Esophagus squamous epithelium (tissue), 5 donors: Measurements from ENCODE around the gene ALDH4A1. TPM values are rescaled to one million over a fixed set of nuclear protein-coding genes. Genes with fewer than 3 reads are reported as not detected.
"Not testable (repeated sequence)": the region's sequence is repeated elsewhere in the genome, so short reads cannot be mapped to it uniquely, and the experiment has no call there.

Experiments used
- DNase-seq: peaks from one replicate; lab custom pipeline; 2025; lab: John Stamatoyannopoulos, UW
- H3K27ac ChIP-seq, 4 donors: fragments of 200-600 bp; sonication (generic); one replicate each; pipeline ENCODE4 v1.5.1; 2016 to 2019; ENCODE audit warnings: mild to moderate bottlenecking in 1 of 4
- H3K27me3 ChIP-seq, 4 donors: fragments of 200-600 bp; sonication (generic); 1 replicate in 3 of 4; 2 replicates in 1 of 4; pipeline versions ENCODE4 v1.5.1 to v1.6.0; 2017 to 2021; ENCODE audit warnings: antibody characterized with exemption in 1 of 4
- H3K36me3 ChIP-seq, 3 donors: fragments of 200-600 bp; sonication (generic); one replicate each; pipeline ENCODE4 v1.5.1; 2016 to 2019
- H3K4me1 ChIP-seq, 3 donors: fragments of 200-600 bp; sonication (generic); one replicate each; pipeline ENCODE4 v1.5.1; 2017 to 2019
- H3K4me3 ChIP-seq, 4 donors: fragments of 200-600 bp; sonication (generic); 1 replicate in 3 of 4; 2 replicates in 1 of 4; pipeline ENCODE4 v1.5.1; 2016 to 2019; ENCODE audit warnings: mild to moderate bottlenecking in 2 of 4, moderate library complexity in 1 of 4
- H3K9me3 ChIP-seq, 3 donors: fragments of 200-600 bp; sonication (generic); one replicate each; pipeline ENCODE4 v1.5.1; 2016 to 2019
- CTCF ChIP-seq, 6 experiments: fragments of 450-650 bp in 4 of 6; fragments of 200-600 bp in 2 of 6; sonication (generic) in 2 of 6; IDR thresholded peaks; one replicate each; pipeline ENCODE4 v1.5.1; 2016 to 2019; ENCODE audit warnings: antibody characterized with exemption in 6 of 6, mild to moderate bottlenecking in 4 of 6, moderate library complexity in 4 of 6
- POLR2A ChIP-seq, 4 donors: fragments of 450-650 bp; IDR thresholded peaks; one replicate each; pipeline ENCODE4 v1.6.1; 2017; ENCODE audit warnings: antibody characterized with exemption in 4 of 4, mild to moderate bottlenecking in 4 of 4, moderate library complexity in 3 of 4
- WGBS, 2 donors: methylation state at CpG; one replicate each; pipeline ENCODE4 v1.1.5; 2018; 5-methylcytosine and 5-hydroxymethylcytosine counted together
- intact Hi-C: fragments of 100-400 bp; cut with DNase I; formaldehyde crosslinking; loops from one replicate; pipeline ENCODE4 v1.15.0; 2022
- total RNA-seq, 4 donors: library from RNA; depleted of rRNA; stranded (reverse); fragments of >200 nt; gene quantifications; one replicate each; pipeline ENCODE4 v1.1.0, GENCODE V29; 2016
- donor health status: DM: yes; HTN: yes; CAD: no.

ALDH4A1 gene
- total RNA-seq, 4 donors from 2014 or later: 36.7 to 59.1 (median 50.3) TPM

- no peak overlapping the region for H3K27ac ChIP-seq
- intact Hi-C loops: no loop called here
- 92 to 94% methylated on average over 11 to 13 of the region's 17 CpGs for WGBS, 2 donors
These were observed 62.2 kb downstream of the ALDH4A1 start for GRCh38 chr1:18840145-18840544.

GRCh38 chr1:18836654-18837053, 65.7 kb downstream of the ALDH4A1 start:
- peaks cover 0 to 9% (median 0%) of the 10 kb centered on the region in 3 donors for H3K9me3 ChIP-seq
- no peak for DNase-seq
- H3K36me3 ChIP-seq: no peaks in the 10 kb centered on the region
- H3K27ac ChIP-seq: no peak overlapping the region
- intact Hi-C loops: no loop called here
- 62 to 66% methylated on average over 4 to 5 of the region's 5 CpGs for WGBS, 2 donors
- no peaks in the 10 kb centered on the region for H3K4me1 ChIP-seq
- H3K4me3 ChIP-seq: no peak overlapping the region
- H3K27me3 ChIP-seq: peaks cover 0 to 82% (median 0%) of the 10 kb centered on the region in 4 donors
- TF ChIP-seq POLR2A (IDR thresholded peaks at IDR 0.05): no peak

More at GRCh38 chr1:18840145-18840544, 62.2 kb downstream of the ALDH4A1 start:
- Histone ChIP-seq H3K4me1 (no peaks in the 10 kb centered on the region), H3K4me3 (no peak overlapping the region), H3K9me3 (peaks cover 0 to 8% (median 0%) of the 10 kb centered on the region in 3 donors), H3K27me3 (peaks cover 0 to 59% (median 0%) of the 10 kb centered on the region in 4 donors), H3K36me3 (no peaks in the 10 kb centered on the region)
- DNase-seq: no peak
- TF ChIP-seq POLR2A (IDR thresholded peaks at IDR 0.05): no peak
- TF ChIP-seq CTCF (IDR thresholded peaks at IDR 0.05): no peak

- 17 to 20% methylated on average over 1 of the region's 1 CpG for WGBS, 2 donors
- H3K4me1 ChIP-seq, DNase-seq, H3K4me3 ChIP-seq, H3K36me3 ChIP-seq, H3K27ac ChIP-seq, intact Hi-C loops: not testable (repeated sequence)
- peaks cover 0 to 67% (median 0%) of the 10 kb centered on the region in 4 donors for H3K27me3 ChIP-seq
- peaks cover 0 to 10% (median 0%) of the 10 kb centered on the region in 3 donors for H3K9me3 ChIP-seq
These were observed 70.0 kb downstream of the ALDH4A1 start for GRCh38 chr1:18832319-18832718.

- 83 to 100% methylated on average over 1 of the region's 2 CpGs for WGBS, 2 donors
- DNase-seq: no peak
- Histone ChIP-seq H3K36me3 (no peaks in the 10 kb centered on the region), H3K4me1 (no peaks in the 10 kb centered on the region), H3K27ac (no peak overlapping the region), H3K4me3 (no peak overlapping the region), H3K27me3 (peaks cover 0 to 68% (median 0%) of the 10 kb centered on the region in 4 donors), H3K9me3 (peaks cover 0 to 10% (median 0%) of the 10 kb centered on the region in 3 donors)
- intact Hi-C loops: no loop called here
- TF ChIP-seq POLR2A (IDR thresholded peaks at IDR 0.05) (no peak), CTCF (IDR thresholded peaks at IDR 0.05) (no peak)
These were observed 70.7 kb downstream of the ALDH4A1 start for GRCh38 chr1:18831656-18832055.

GRCh38 chr1:18830596-18830995, 71.8 kb downstream of the ALDH4A1 start:
- TF ChIP-seq POLR2A (IDR thresholded peaks at IDR 0.05): no peak
- no peak for TF ChIP-seq CTCF (IDR thresholded peaks at IDR 0.05)
- DNase-seq: no peak
- Histone ChIP-seq H3K4me3 (no peak overlapping the region), H3K36me3 (no peaks in the 10 kb centered on the region), H3K27me3 (peaks cover 0 to 67% (median 0%) of the 10 kb centered on the region in 4 donors), H3K9me3 (peaks cover 0 to 10% (median 0%) of the 10 kb centered on the region in 3 donors), H3K27ac (no peak overlapping the region), H3K4me1 (no peaks in the 10 kb centered on the region)
- intact Hi-C loops: no loop called here
- 51 to 75% methylated on average over 2 to 6 of the region's 12 CpGs for WGBS, 2 donors

- TF ChIP-seq CTCF (IDR thresholded peaks at IDR 0.05): no peak
- TF ChIP-seq POLR2A (IDR thresholded peaks at IDR 0.05): no peak
- H3K4me1 ChIP-seq: no peaks in the 10 kb centered on the region
- intact Hi-C loops: no loop called here
- H3K36me3 ChIP-seq: no peaks in the 10 kb centered on the region
- WGBS, 2 donors: 67 to 75% methylated on average over 1 of the region's 1 CpG
- peaks cover 0 to 57% (median 0%) of the 10 kb centered on the region in 4 donors for H3K27me3 ChIP-seq
- no peak overlapping the region for H3K27ac ChIP-seq
- DNase-seq: no peak
- peaks cover 0 to 10% (median 0%) of the 10 kb centered on the region in 3 donors for H3K9me3 ChIP-seq
- H3K4me3 ChIP-seq: no peak overlapping the region
These were observed 72.7 kb downstream of the ALDH4A1 start for GRCh38 chr1:18829671-18830070.
